DND-41 (cell line): Measurements from ENCODE around the gene ZIC2.

Experiments
- EZH2 ChIP-seq: IDR thresholded peaks from 3 replicates; pipeline ENCODE4 v1.6.1; 2012; ENCODE audit warnings: borderline replicate concordance, low read depth, mild to moderate bottlenecking, moderate library complexity, low read length, inconsistent platforms; ENCODE audit not compliant: severe bottlenecking
- TF ChIP-seq, protein P1 (sequence below): IDR thresholded peaks from 2 replicates; pipeline ENCODE4 v1.5.1; 2012; ENCODE audit warnings: borderline replicate concordance, low read length, moderate library complexity, mild to moderate bottlenecking; ENCODE audit not compliant: poor library complexity, severe bottlenecking; ENCODE audit errors: extremely low read depth

DNA sequence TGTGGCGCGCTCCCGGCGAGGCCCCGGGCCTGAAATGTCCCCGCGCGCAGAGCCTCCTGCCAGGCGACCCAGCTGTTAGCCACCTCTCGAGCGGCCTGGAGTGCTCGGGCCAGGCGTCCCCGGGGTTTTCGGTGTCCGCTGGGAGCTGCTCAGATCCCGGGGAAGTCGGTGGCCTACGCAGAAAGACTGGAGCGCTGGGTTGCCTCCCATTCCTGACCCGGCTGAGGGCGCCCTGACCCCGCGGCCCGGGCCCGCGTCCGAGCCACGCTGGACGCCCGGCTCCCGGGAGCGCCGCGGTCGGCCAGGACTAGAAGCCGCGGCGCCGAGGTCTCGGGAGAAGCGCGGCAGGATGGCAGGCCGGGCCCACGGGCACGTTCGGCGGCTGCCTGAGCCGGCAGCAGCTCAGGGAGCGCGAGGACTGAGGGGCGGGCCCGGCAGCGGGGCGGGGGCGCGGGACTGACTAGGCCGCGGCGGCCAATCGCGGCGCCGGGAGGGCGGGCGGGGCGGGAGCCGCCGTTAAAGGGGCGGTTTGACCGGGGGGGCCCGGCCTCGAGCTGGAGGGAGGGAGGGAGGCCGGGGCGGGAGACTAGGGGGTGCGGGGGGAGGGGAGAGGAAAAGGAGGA, 1.3 kb upstream of the ZIC2 start:
- TF ChIP-seq, protein P1, sequence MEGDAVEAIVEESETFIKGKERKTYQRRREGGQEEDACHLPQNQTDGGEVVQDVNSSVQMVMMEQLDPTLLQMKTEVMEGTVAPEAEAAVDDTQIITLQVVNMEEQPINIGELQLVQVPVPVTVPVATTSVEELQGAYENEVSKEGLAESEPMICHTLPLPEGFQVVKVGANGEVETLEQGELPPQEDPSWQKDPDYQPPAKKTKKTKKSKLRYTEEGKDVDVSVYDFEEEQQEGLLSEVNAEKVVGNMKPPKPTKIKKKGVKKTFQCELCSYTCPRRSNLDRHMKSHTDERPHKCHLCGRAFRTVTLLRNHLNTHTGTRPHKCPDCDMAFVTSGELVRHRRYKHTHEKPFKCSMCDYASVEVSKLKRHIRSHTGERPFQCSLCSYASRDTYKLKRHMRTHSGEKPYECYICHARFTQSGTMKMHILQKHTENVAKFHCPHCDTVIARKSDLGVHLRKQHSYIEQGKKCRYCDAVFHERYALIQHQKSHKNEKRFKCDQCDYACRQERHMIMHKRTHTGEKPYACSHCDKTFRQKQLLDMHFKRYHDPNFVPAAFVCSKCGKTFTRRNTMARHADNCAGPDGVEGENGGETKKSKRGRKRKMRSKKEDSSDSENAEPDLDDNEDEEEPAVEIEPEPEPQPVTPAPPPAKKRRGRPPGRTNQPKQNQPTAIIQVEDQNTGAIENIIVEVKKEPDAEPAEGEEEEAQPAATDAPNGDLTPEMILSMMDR: no peak
- no peak for TF ChIP-seq EZH2
